Nephron (organoid): Measurements from ENCODE around the gene MIDN.

Experiments
- H3K27ac Mint-ChIP-seq, 3 experiments: 2 replicates each; pipeline ENCODE4 v1.8.0; 2020; ENCODE audit warnings: mixed read lengths in 3 of 3, mild to moderate bottlenecking in 2 of 3, moderate library complexity in 1 of 3
- H3K27me3 Mint-ChIP-seq: 2 replicates; pipeline ENCODE4 v1.8.0; 2021; ENCODE audit warnings: low read depth, mild to moderate bottlenecking, moderate library complexity, mixed read lengths
- H3K36me3 Mint-ChIP-seq: 2 replicates; pipeline ENCODE4 v1.8.0; 2020; ENCODE audit warnings: low read depth, mixed read lengths
- H3K4me1 Mint-ChIP-seq: 2 replicates; pipeline ENCODE4 v1.8.0; 2020; ENCODE audit warnings: mixed read lengths
- H3K4me3 Mint-ChIP-seq, 3 experiments: 2 replicates each; pipeline ENCODE4 v1.8.0; 2020; ENCODE audit warnings: mild to moderate bottlenecking in 3 of 3, mixed read lengths in 3 of 3, moderate library complexity in 2 of 3
- H3K9me3 Mint-ChIP-seq: 2 replicates; pipeline ENCODE4 v1.8.0; 2020; ENCODE audit warnings: mixed read lengths
- TF ChIP-seq, protein P1 (sequence below), 3 experiments: fragments of 200-600 bp; sonication (generic); IDR thresholded peaks; one replicate each; pipeline ENCODE4 v1.5.0; 2021; ENCODE audit warnings: antibody characterized with exemption in 3 of 3; ENCODE audit not compliant: unreplicated experiment in 3 of 3

The MIDN gene

DNA sequence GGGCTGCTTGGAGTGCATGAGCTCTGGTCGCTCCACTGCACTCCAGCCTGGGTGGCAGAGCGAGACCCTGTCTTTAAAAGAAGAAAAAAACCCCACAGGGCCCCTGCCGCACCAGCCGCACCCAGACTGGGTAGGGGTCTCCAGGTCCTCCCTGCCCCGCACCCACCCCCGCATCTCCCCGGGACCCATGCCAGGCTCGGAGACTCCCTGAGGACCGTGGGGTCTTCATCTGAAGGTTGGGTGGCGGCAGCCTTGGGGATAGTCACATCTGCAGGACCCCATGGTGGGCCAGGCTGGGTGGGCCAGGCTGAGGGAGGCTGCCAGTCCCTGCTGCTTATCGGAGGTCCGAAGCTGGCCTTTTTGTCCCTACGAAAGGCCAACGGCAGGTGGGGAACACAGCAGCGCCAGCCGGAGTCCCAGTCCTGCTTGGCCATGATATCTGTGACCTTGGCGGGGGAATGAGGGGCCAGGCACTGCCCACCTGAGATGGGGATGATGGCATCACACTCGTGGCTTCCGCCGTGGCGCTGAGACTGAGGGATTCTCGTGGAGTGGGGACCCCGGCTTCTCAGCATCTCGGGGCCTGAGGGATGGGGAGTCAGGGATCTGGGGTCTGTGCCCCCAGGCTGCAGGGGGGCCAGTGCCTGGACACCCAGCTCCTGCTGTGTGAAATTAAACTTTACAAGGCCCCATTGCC, 48.3 kb downstream of the MIDN start:
- no peak overlapping the region for H3K27ac Mint-ChIP-seq
- H3K4me1 Mint-ChIP-seq = no peaks in the 10 kb centered on the region
- peaks cover 3% of the 10 kb centered on the region for H3K27me3 Mint-ChIP-seq
- H3K36me3 Mint-ChIP-seq = peaks cover 4% of the 10 kb centered on the region
- no peak overlapping the region for H3K4me3 Mint-ChIP-seq
- H3K9me3 Mint-ChIP-seq = no peaks in the 10 kb centered on the region
- TF ChIP-seq, protein P1, sequence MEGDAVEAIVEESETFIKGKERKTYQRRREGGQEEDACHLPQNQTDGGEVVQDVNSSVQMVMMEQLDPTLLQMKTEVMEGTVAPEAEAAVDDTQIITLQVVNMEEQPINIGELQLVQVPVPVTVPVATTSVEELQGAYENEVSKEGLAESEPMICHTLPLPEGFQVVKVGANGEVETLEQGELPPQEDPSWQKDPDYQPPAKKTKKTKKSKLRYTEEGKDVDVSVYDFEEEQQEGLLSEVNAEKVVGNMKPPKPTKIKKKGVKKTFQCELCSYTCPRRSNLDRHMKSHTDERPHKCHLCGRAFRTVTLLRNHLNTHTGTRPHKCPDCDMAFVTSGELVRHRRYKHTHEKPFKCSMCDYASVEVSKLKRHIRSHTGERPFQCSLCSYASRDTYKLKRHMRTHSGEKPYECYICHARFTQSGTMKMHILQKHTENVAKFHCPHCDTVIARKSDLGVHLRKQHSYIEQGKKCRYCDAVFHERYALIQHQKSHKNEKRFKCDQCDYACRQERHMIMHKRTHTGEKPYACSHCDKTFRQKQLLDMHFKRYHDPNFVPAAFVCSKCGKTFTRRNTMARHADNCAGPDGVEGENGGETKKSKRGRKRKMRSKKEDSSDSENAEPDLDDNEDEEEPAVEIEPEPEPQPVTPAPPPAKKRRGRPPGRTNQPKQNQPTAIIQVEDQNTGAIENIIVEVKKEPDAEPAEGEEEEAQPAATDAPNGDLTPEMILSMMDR (IDR thresholded peaks at IDR 0.05; ENCODE audit: unreplicated experiment in 3 of 3) = no peak

DNA sequence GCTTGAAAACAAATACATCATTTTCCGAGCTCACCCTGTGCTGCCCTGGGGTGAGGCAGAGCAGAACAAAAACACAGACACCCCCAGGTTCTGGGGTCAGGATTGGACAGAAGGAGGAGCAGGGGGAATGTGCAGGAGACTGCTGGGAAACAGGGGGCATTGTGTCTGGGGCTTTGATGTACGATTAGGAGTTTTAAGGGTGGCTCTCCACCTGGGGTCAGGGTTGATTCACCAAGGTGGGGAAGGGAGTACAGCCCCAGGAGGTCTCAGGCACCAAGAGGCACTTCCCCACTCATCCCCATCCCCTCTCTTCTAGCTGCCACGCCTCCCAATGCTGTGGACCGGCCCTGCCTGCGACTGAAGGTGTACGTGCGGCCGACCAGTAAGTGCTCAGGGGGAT, 49.9 kb downstream of the MIDN start:
- Mint-ChIP-seq H3K9me3 (no peaks in the 10 kb centered on the region), H3K4me1 (no peaks in the 10 kb centered on the region), H3K27me3 (peaks cover 3% of the 10 kb centered on the region), H3K36me3 (peaks cover 4% of the 10 kb centered on the region), H3K27ac (no peak overlapping the region), H3K4me3 (no peak overlapping the region)
- TF ChIP-seq, protein P1 (IDR thresholded peaks at IDR 0.05; ENCODE audit: unreplicated experiment in 3 of 3) = no peak

DNA sequence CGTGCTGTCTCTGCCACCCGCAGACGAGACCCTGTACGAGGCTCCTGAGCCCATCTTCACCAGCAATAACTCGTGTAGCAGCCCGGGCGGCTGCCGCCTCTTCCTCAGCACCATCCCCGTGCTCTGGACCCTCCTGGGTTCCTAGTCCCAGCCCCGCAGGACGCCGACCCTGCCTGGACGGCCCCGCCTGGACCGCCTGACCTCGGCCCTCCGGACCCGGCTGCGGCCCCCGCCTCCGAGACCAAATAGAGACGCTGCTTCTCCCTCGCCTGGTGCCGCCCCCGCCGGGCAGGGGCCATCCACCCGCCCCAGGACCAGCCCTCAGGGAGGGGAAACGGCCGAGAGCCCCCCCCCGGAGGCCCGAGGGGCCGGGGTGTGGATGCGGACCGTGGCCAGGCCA, 51.4 kb downstream of the MIDN start:
- no peaks in the 10 kb centered on the region for H3K4me1 Mint-ChIP-seq
- TF ChIP-seq, protein P1 (IDR thresholded peaks at IDR 0.05; ENCODE audit: unreplicated experiment in 3 of 3) = no peak
- no peak overlapping the region for H3K4me3 Mint-ChIP-seq
- H3K27ac Mint-ChIP-seq = no peak overlapping the region
- H3K27me3 Mint-ChIP-seq = peaks cover 3% of the 10 kb centered on the region
- peaks cover 4% of the 10 kb centered on the region for H3K36me3 Mint-ChIP-seq
- no peaks in the 10 kb centered on the region for H3K9me3 Mint-ChIP-seq

DNA sequence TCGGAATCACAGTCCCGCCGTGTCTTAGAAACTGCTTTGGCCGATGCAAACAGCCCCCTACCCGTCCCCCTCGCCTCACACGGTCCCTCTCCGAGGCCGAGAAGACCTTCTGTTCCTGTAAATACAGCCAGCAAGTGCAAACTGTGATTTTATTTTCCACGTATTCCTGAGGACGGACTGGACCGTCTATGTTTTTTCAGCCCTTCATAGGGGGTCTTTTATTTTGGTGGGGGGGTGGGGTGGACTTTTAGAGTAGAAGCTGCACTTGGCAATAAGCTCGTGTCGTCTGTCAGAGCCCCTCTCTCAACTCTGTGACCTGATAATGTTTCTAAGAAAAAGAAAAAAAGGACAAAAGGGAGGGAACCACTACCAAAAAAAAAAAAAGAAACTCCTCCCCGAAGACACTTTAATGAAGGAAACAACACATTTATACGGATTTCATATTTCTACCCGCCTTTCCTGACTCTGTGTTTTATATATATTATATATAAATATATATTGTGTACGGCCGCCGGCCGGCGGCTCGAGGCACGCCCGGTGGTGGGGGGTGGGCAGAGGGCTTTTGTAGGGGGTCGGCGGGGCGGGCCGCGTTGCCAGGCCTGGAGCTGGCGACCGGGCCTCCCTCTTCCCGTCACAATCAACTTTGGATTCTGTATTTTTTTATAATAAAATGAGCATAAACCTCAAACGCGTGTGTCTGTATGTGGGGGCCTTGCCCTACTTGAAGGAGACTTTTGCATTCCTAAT, 52.5 kb downstream of the MIDN start:
- H3K9me3 Mint-ChIP-seq = no peaks in the 10 kb centered on the region
- H3K4me1 Mint-ChIP-seq = no peaks in the 10 kb centered on the region
- TF ChIP-seq, protein P1 (IDR thresholded peaks at IDR 0.05; ENCODE audit: unreplicated experiment in 3 of 3) = no peak
- peaks cover 3% of the 10 kb centered on the region for H3K27me3 Mint-ChIP-seq
- H3K27ac Mint-ChIP-seq = no peak overlapping the region
- peaks cover 4% of the 10 kb centered on the region for H3K36me3 Mint-ChIP-seq
- no peak overlapping the region for H3K4me3 Mint-ChIP-seq

DNA sequence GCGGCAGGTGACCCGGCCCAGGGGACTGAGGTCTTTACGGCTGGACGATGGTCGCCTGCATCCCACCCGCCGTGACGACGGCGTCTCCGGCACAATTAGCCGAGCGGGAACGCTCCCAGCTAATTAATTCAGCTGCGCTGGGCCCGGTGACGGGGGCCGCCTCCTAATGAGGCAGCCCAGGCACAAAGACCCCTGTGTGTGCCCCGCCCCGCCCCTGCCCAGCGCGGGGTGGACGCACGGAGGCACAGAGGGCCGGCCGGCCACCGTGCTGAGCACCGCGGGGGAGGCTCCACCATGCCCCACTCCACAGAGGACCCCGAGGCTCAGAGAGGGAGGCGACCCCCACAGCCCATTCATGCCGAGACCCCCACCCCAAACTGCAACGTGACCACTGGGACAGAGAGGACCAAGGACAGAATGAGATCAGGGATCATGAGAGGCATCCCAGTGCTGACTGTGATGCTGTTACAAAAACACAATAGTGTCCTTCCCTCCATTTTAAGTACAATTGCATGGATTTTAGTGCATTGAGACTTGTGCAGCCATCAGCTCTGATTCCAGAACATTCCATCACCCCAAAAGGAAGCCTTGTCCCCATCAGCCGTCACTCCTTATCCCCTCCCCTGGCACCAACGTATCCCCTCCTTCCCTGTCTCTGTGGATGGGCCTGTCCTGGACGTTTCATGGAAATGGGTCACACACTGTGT, 54.3 kb downstream of the MIDN start:
- H3K27me3 Mint-ChIP-seq = peaks cover 1% of the 10 kb centered on the region
- H3K4me3 Mint-ChIP-seq = no peak overlapping the region
- no peak overlapping the region for H3K27ac Mint-ChIP-seq
- peaks cover 4% of the 10 kb centered on the region for H3K36me3 Mint-ChIP-seq
- no peaks in the 10 kb centered on the region for H3K4me1 Mint-ChIP-seq
- no peaks in the 10 kb centered on the region for H3K9me3 Mint-ChIP-seq
- TF ChIP-seq, protein P1 (IDR thresholded peaks at IDR 0.05; ENCODE audit: unreplicated experiment in 3 of 3) = no peak
